Right lobe of liver (tissue), 4 donors: ENCODE data around the gene BUB3.

Experiments
- POLR2A ChIP-seq: fragments of 450-650 bp; IDR thresholded peaks from one replicate; pipeline ENCODE4 v1.6.1; 2017; ENCODE audit warnings: antibody characterized with exemption, mild to moderate bottlenecking
- TF ChIP-seq, protein P1 (sequence below), 4 donors: fragments of 200-600 bp in 3 of 4; fragments of 450-650 bp in 1 of 4; IDR thresholded peaks; one replicate each; pipeline versions ENCODE4 v1.5.1 to v1.8.0; 2016 to 2022; ENCODE audit warnings: antibody characterized with exemption in 4 of 4, mild to moderate bottlenecking in 2 of 4
- donor health status: DM: no; HTN: no; CAD: no.
- donor health status: DM: no; HTN: no; CAD: no.
- donor health status: DM: no; HTN: yes; CAD: no.

DNA sequence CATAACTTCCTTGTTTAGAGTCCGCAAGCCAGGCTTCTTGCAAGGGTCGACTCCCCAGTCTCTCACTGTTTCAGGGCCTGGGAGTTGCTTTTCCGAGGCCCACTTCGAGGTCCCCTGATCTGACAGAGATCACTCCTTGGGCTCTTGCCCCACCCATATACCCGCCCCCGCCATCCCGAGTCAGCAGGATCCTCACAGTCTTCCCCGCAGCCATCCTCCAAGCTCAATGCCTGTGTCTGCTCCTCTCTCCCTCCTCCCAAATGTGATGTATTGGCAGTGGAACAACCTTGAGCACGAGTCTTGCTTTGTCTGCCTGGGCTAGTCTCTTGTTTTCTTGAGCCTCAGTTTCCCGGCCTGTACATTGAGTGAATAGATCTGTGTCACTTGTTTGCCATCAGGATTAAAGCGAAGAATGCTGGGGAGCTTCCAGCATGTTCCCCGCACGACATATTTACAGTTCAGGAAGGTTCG lies 8.6 kb upstream of the BUB3 start:
- TF ChIP-seq, protein P1, sequence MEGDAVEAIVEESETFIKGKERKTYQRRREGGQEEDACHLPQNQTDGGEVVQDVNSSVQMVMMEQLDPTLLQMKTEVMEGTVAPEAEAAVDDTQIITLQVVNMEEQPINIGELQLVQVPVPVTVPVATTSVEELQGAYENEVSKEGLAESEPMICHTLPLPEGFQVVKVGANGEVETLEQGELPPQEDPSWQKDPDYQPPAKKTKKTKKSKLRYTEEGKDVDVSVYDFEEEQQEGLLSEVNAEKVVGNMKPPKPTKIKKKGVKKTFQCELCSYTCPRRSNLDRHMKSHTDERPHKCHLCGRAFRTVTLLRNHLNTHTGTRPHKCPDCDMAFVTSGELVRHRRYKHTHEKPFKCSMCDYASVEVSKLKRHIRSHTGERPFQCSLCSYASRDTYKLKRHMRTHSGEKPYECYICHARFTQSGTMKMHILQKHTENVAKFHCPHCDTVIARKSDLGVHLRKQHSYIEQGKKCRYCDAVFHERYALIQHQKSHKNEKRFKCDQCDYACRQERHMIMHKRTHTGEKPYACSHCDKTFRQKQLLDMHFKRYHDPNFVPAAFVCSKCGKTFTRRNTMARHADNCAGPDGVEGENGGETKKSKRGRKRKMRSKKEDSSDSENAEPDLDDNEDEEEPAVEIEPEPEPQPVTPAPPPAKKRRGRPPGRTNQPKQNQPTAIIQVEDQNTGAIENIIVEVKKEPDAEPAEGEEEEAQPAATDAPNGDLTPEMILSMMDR (IDR thresholded peaks at IDR 0.05) = no peak
- no peak for TF ChIP-seq POLR2A
